Measurements from ENCODE around the gene ABTB2. TPM values are rescaled to one million over a fixed set of nuclear protein-coding genes. Genes with fewer than 3 reads are reported as not detected.

Gene ABTB2
- polyA plus RNA-seq, 2 of the 4 experiments (the other 2 are of a cell fraction) = 8.9 to 15.4 TPM

DNA sequence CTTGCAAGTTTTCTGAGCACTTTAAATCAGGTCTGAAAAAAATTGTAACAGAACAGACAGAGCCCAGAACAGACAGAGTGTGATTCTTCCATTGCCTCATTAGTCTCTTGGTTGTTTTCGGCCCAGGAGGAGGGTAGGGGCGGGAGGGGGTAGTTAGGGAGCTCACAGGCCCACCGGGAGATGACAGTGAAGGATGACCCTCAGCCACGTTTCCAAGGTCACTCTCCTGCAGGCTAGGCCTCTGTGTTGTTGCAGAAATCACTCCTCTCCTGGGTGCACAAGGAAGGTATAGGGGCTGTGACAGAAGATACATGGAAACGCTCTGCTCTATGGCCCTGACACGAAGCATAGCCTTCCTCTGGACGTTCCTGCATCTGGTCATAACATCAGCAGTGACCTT is 69.3 kb downstream of the ABTB2 start:
- Histone ChIP-seq H3K4me3 (no peak overlapping the region), H3K9me3 (no peaks in the 10 kb centered on the region), H3K4me2 (no peak overlapping the region), H3K4me1 (peaks cover 16% of the 10 kb centered on the region; the same call in 2 of the 3 replicates), H3K27ac (no peak overlapping the region)
- POLR2A ChIA-PET = no interaction called here
- FAIRE-seq (no peak), DNase-seq (ENCODE audit: low read depth in 1 of 2, low spot score in 1 of 2) (no peak), ATAC-seq (no peak)
- WGBS (ENCODE audit: missing lambda C conversion rate) = 74% methylated on average over 7 of the region's 7 CpGs
- TF ChIP-seq TP53 (CRISPR knock-in tag; IDR thresholded peaks at IDR 0.05) (no peak), CEBPB (IDR thresholded peaks at IDR 0.05) (no peak), RCOR1 (IDR thresholded peaks at IDR 0.05; ENCODE audit: low read depth, low read length) (no peak), POLR2A (IDR thresholded peaks at IDR 0.05; ENCODE audit: low read length) (no peak), HEYL (CRISPR knock-in tag; IDR thresholded peaks at IDR 0.05) (no peak), JUN (IDR thresholded peaks at IDR 0.05) (no peak), HOXB5 (CRISPR knock-in tag; IDR thresholded peaks at IDR 0.05) (no peak), SMC3 (IDR thresholded peaks at IDR 0.05) (no peak), MYC (IDR thresholded peaks at IDR 0.05; ENCODE audit: borderline replicate concordance, low read length) (no peak), RNF2 (IDR thresholded peaks at IDR 0.05; ENCODE audit: borderline replicate concordance, low read depth) (no peak), HOXA7 (CRISPR knock-in tag; IDR thresholded peaks at IDR 0.05) (no peak)
- TF ChIP-seq, protein P1, sequence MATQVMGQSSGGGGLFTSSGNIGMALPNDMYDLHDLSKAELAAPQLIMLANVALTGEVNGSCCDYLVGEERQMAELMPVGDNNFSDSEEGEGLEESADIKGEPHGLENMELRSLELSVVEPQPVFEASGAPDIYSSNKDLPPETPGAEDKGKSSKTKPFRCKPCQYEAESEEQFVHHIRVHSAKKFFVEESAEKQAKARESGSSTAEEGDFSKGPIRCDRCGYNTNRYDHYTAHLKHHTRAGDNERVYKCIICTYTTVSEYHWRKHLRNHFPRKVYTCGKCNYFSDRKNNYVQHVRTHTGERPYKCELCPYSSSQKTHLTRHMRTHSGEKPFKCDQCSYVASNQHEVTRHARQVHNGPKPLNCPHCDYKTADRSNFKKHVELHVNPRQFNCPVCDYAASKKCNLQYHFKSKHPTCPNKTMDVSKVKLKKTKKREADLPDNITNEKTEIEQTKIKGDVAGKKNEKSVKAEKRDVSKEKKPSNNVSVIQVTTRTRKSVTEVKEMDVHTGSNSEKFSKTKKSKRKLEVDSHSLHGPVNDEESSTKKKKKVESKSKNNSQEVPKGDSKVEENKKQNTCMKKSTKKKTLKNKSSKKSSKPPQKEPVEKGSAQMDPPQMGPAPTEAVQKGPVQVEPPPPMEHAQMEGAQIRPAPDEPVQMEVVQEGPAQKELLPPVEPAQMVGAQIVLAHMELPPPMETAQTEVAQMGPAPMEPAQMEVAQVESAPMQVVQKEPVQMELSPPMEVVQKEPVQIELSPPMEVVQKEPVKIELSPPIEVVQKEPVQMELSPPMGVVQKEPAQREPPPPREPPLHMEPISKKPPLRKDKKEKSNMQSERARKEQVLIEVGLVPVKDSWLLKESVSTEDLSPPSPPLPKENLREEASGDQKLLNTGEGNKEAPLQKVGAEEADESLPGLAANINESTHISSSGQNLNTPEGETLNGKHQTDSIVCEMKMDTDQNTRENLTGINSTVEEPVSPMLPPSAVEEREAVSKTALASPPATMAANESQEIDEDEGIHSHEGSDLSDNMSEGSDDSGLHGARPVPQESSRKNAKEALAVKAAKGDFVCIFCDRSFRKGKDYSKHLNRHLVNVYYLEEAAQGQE (IDR thresholded peaks at IDR 0.05) = no peak
- TF ChIP-seq, protein P2, sequence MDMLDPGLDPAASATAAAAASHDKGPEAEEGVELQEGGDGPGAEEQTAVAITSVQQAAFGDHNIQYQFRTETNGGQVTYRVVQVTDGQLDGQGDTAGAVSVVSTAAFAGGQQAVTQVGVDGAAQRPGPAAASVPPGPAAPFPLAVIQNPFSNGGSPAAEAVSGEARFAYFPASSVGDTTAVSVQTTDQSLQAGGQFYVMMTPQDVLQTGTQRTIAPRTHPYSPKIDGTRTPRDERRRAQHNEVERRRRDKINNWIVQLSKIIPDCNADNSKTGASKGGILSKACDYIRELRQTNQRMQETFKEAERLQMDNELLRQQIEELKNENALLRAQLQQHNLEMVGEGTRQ (IDR thresholded peaks at IDR 0.05) = no peak
- TF ChIP-seq, protein P3, sequence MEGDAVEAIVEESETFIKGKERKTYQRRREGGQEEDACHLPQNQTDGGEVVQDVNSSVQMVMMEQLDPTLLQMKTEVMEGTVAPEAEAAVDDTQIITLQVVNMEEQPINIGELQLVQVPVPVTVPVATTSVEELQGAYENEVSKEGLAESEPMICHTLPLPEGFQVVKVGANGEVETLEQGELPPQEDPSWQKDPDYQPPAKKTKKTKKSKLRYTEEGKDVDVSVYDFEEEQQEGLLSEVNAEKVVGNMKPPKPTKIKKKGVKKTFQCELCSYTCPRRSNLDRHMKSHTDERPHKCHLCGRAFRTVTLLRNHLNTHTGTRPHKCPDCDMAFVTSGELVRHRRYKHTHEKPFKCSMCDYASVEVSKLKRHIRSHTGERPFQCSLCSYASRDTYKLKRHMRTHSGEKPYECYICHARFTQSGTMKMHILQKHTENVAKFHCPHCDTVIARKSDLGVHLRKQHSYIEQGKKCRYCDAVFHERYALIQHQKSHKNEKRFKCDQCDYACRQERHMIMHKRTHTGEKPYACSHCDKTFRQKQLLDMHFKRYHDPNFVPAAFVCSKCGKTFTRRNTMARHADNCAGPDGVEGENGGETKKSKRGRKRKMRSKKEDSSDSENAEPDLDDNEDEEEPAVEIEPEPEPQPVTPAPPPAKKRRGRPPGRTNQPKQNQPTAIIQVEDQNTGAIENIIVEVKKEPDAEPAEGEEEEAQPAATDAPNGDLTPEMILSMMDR (IDR thresholded peaks at IDR 0.05) = no peak
- CTCF ChIA-PET = interaction anchor here (1.3 to 1.5 kb wide), 2 partner anchors 13 to 204 kb away, joined by 3 read pairs; no protein-coding TSS in a partner anchor

DNA sequence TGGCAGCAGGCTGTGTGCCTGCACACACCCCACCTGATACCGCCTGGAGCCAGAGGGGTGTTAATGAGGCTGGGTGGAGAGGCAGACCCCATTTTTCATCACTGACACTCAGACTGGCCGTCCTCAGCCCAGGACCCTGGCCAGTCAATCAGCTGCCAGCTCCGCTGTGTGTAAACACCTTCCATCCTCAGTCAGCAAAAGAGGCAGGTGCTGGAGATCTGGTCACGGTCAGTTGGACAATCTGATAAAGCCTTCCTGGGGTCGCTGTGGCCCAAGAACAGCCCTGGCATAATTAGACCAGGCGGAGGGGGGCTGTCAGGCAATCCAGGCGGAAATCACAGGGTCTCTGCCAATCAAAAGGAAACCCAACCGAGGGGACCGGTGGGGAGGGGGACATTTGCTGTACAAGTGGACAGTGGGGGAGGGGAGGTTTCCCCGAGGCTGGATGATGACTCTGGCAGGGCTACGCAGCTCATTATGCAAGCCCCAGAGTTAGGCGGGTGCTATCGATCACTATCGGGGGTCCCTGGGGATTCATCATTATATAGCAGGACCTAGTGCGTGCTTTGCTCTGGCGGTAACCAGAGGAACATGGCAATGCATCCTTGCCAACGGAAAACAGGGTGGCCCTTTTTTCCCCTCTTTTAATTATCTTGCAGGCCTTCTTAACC is 72.9 kb downstream of the ABTB2 start:
- Histone ChIP-seq H3K9me3 (no peaks in the 10 kb centered on the region), H3K4me3 (no peak overlapping the region), H3K4me1 (peaks cover 38% of the 10 kb centered on the region), H3K4me2 (no peak overlapping the region), H3K27ac (peak overlapping the region in 1 of 2 experiments; percentile 38; a peak in 1 of 6 replicates)
- no peak for TF ChIP-seq ESRRA (IDR thresholded peaks at IDR 0.05; ENCODE audit: borderline replicate concordance, low read length)
- TF ChIP-seq, protein P4, sequence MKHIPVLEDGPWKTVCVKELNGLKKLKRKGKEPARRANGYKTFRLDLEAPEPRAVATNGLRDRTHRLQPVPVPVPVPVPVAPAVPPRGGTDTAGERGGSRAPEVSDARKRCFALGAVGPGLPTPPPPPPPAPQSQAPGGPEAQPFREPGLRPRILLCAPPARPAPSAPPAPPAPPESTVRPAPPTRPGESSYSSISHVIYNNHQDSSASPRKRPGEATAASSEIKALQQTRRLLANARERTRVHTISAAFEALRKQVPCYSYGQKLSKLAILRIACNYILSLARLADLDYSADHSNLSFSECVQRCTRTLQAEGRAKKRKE (CRISPR knock-in tag; IDR thresholded peaks at IDR 0.05; ENCODE audit: low read depth) = no peak
- no peak for TF ChIP-seq RFX5 (IDR thresholded peaks at IDR 0.05)
- TF ChIP-seq, protein P5, sequence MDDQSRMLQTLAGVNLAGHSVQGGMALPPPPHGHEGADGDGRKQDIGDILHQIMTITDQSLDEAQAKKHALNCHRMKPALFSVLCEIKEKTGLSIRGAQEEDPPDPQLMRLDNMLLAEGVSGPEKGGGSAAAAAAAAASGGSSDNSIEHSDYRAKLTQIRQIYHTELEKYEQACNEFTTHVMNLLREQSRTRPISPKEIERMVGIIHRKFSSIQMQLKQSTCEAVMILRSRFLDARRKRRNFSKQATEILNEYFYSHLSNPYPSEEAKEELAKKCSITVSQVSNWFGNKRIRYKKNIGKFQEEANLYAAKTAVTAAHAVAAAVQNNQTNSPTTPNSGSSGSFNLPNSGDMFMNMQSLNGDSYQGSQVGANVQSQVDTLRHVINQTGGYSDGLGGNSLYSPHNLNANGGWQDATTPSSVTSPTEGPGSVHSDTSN (IDR thresholded peaks at IDR 0.05) = no peak
- TF ChIP-seq MYC (IDR thresholded peaks at IDR 0.05; ENCODE audit: borderline replicate concordance, low read length) = no peak
- FAIRE-seq (no peak), ATAC-seq (no peak), DNase-seq (ENCODE audit: low read depth in 1 of 2, low spot score in 1 of 2) (no peak)
- POLR2A ChIA-PET = no interaction called here
- WGBS (ENCODE audit: missing lambda C conversion rate) = 87% methylated on average over 17 of the region's 17 CpGs
- CTCF ChIA-PET = interaction anchor here (1.1 kb wide), 1 partner anchor 74 kb away, joined by 3 read pairs; no protein-coding TSS in a partner anchor

Data from A549 (cell line).